Ovary (tissue), 3 donors: ENCODE data around the gene SHISA9.

Source experiments
- EP300 ChIP-seq: sonication (generic); formaldehyde crosslinking; IDR thresholded peaks from one replicate; pipeline ENCODE4 v1.6.1; 2017; ENCODE audit warnings: antibody characterized with exemption
- POLR2A ChIP-seq: fragments of 450-650 bp; IDR thresholded peaks from one replicate; pipeline ENCODE4 v1.6.1; 2017; ENCODE audit warnings: antibody characterized with exemption, mild to moderate bottlenecking, moderate library complexity
- TF ChIP-seq, protein P1 (sequence below), 3 donors: fragments of 450-650 bp in 2 of 3; fragments of 200-600 bp in 1 of 3; IDR thresholded peaks; one replicate each; pipeline versions ENCODE4 v1.5.1 to v1.8.0; 2016 to 2022; ENCODE audit warnings: antibody characterized with exemption in 3 of 3, mild to moderate bottlenecking in 1 of 3
- donor health status: DM: no; HTN: no; CAD: no.

- TF ChIP-seq, protein P1, sequence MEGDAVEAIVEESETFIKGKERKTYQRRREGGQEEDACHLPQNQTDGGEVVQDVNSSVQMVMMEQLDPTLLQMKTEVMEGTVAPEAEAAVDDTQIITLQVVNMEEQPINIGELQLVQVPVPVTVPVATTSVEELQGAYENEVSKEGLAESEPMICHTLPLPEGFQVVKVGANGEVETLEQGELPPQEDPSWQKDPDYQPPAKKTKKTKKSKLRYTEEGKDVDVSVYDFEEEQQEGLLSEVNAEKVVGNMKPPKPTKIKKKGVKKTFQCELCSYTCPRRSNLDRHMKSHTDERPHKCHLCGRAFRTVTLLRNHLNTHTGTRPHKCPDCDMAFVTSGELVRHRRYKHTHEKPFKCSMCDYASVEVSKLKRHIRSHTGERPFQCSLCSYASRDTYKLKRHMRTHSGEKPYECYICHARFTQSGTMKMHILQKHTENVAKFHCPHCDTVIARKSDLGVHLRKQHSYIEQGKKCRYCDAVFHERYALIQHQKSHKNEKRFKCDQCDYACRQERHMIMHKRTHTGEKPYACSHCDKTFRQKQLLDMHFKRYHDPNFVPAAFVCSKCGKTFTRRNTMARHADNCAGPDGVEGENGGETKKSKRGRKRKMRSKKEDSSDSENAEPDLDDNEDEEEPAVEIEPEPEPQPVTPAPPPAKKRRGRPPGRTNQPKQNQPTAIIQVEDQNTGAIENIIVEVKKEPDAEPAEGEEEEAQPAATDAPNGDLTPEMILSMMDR (IDR thresholded peaks at IDR 0.05): no peak
- no peak for TF ChIP-seq EP300
- TF ChIP-seq POLR2A: no peak
Observed at GRCh38 chr16:13155377-13155776, 254.0 kb downstream of the SHISA9 start.
